NCI-H128 (cell line): Measurements from ENCODE around the gene MARCHF3.
"Not testable (repeated sequence)": the region's sequence is repeated elsewhere in the genome, so short reads cannot be mapped to it uniquely, and the experiment has no call there.

Experiments used
- DNase-seq: peaks from one replicate; lab custom pipeline; 2025; ENCODE audit not compliant: unreplicated experiment; lab: John Stamatoyannopoulos, UW

MARCHF3 gene

GRCh38 chr5:126851501-126852011, 178.8 kb downstream of the MARCHF3 start:
- no peak for DNase-seq

- no peak for DNase-seq
These were observed 181.2 kb downstream of the MARCHF3 start for GRCh38 chr5:126849101-126849678.

- DNase-seq, result no peak
These were observed 182.1 kb downstream of the MARCHF3 start for GRCh38 chr5:126848253-126848652.

GRCh38 chr5:126847826-126848251, 182.5 kb downstream of the MARCHF3 start:
- DNase-seq, result no peak

- DNase-seq, result no peak
These were observed 182.9 kb downstream of the MARCHF3 start for GRCh38 chr5:126847456-126847820.

- no peak for DNase-seq
These were observed 183.5 kb downstream of the MARCHF3 start for GRCh38 chr5:126846744-126847455.

- DNase-seq, result no peak
These were observed 184.0 kb downstream of the MARCHF3 start for GRCh38 chr5:126846344-126846743.

GRCh38 chr5:126845470-126846070, 184.8 kb downstream of the MARCHF3 start:
- not testable (repeated sequence) for DNase-seq

- not testable (repeated sequence) for DNase-seq
These were observed 187.0 kb downstream of the MARCHF3 start for GRCh38 chr5:126843375-126843774.

- DNase-seq, result not testable (repeated sequence)
These were observed 191.0 kb downstream of the MARCHF3 start for GRCh38 chr5:126839407-126839806.

- no peak for DNase-seq
These were observed 192.3 kb downstream of the MARCHF3 start for GRCh38 chr5:126837906-126838539.

- no peak for DNase-seq
These were observed 193.1 kb downstream of the MARCHF3 start for GRCh38 chr5:126837242-126837641.

GRCh38 chr5:126836778-126837177, 193.6 kb downstream of the MARCHF3 start:
- DNase-seq, result no peak

- no peak for DNase-seq
These were observed 199.2 kb downstream of the MARCHF3 start for GRCh38 chr5:126831156-126831555.

- no peak for DNase-seq
These were observed 200.3 kb downstream of the MARCHF3 start for GRCh38 chr5:126830061-126830460.

GRCh38 chr5:126829098-126829497, 201.3 kb downstream of the MARCHF3 start:
- no peak for DNase-seq

GRCh38 chr5:126826619-126827215, 203.6 kb downstream of the MARCHF3 start:
- no peak for DNase-seq

GRCh38 chr5:126819253-126819652, 211.1 kb downstream of the MARCHF3 start:
- DNase-seq, result no peak

GRCh38 chr5:126818736-126819135, 211.6 kb downstream of the MARCHF3 start:
- DNase-seq, result no peak
